Right ventricle myocardium superior (tissue), 1 donor: ENCODE measurements around the gene RYR1. TPM values are rescaled to one million over a fixed set of nuclear protein-coding genes. Genes with fewer than 3 reads are reported as not detected.
"Not testable (repeated sequence)": the region's sequence is repeated elsewhere in the genome, so short reads cannot be mapped to it uniquely, and the experiment has no call there.

Source experiments
- ATAC-seq: fragments of 200-7000 bp; cut with Tn5 transposase; one replicate; pipeline ENCODE4 v1.9.1; 2020; ENCODE audit warnings: mild to moderate bottlenecking; ENCODE audit not compliant: poor library complexity
- DNase-seq: peaks from one replicate; pipeline ENCODE4 v3.0.0-alpha.2; 2020
- intact Hi-C: fragments of 100-400 bp; cut with DNase I; formaldehyde crosslinking; loops from one replicate; pipeline ENCODE4 v1.11.2; 2022
- total RNA-seq: library from RNA; stranded (reverse); fragmentation: NEBNext Ultra II Directional; extraction: Animal tissue kit (Norgen Biotek cat#: 25700); gene quantifications from one replicate; pipeline ENCODE4 v1.2.1, GENCODE V29; 2021
- donor health status: DM: no; HTN: yes; CAD: no; lungs with severe emphysema.

RYR1 gene
- total RNA-seq, 1 donor from 2014 or later = 0.73 TPM

- no peak for DNase-seq
- intact Hi-C loops = no loop called here
- no peak for ATAC-seq
Observed at GRCh38 chr19:38606131-38606530, 172.6 kb downstream of the RYR1 start.

DNA sequence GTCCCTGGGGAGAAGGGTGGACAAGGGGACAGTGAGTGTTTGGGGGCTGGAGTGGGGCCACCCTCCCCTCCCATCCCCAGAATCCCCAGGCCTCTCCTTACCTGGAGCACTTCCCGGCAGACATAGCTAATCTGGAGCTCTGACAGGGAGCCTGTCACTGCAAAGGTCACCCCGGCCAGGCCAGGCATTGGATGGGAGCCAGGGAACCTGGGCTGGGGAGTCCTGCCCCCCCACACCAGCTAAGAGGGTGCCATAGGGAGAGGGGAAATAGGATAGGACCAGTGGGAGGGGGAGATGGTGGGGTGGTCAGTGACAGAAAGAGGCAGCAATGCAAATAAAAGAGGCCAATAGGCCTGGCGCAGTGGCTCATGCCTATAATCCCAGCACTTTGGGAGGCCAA lies 180.8 kb downstream of the RYR1 start:
- DNase-seq (no peak), ATAC-seq (no peak)
- intact Hi-C loops = loop anchor here (10.0 kb wide), 1 partner anchor 321 kb away; the partner anchor contains the start of genes MRPS12 and SARS2

DNA sequence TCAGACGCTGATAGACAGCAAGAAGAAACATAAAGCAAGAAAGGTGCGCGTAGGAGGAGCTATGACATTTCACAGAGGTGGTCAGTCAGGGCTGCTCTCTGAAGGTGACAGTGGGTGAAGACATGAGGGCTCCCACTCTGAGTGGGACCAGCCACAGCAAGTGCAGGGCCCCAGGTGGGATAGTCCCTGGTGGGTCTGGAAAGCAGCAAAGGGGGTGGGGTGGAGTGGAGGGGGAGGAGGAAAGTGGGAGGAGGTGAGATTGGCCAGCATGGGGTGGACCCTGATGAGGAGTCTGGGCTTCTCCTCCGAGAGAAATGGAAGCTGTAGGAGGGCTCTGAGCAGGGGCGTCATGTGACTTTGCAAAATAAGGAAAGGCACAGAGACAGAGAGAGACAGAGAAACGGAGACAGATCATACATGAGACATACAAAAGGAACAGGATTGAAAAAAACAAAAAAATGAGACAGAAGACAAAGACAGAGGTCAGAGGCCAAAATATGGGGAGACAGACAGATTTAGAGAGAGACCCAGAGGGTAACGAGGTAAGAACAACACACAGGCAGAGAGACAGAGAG lies 181.6 kb downstream of the RYR1 start:
- intact Hi-C loops = loop anchor here (10.0 kb wide), 1 partner anchor 320 kb away; the partner anchor contains the start of genes MRPS12 and SARS2
- no peak for DNase-seq
- no peak for ATAC-seq

DNA sequence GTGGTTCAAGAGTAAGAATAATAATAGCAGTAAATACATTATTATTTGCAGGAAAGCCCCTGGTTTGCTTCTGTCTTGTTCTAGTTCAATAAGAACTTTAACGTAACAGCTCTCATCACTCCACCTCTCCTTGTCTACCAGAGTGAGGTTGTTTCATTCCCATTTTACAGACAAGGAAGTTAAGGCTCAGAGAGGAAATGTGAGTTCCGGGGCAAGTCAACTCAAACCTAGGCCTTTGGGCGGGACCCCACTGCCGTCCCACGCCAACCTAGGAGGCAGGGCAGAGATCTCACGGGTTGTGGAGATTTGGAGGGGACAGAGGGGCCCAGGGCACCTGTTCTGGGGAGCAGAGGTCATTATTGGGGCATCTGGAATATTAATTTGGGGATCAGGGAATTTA lies 182.8 kb downstream of the RYR1 start:
- no peak for DNase-seq
- no peak for ATAC-seq
- intact Hi-C loops = loop anchor here (10.0 kb wide), 1 partner anchor 319 kb away; the partner anchor contains the start of genes MRPS12 and SARS2

DNA sequence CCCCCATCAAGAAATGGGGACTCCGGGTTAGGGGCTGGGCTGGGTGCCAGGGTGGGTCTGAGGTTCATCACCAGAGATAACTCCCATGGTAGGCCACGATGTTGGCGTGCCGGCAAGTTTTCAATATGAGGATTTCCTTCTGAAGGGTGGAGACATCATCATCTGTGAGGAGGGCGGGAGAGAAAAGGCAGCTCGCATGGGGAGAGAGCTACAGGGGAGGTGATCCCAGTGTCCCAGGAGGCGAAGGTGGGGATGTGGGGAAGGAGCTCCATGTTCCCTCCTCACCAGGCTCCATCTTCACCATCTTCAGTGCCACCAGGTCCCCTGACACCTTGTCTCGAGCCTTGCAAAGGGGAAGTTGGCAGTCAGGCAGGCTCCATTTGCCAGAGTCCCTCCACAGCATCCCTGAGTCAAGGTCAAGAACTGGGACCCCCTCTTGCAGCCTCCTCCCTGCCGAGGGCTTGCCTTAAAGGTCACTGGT lies 183.8 kb downstream of the RYR1 start:
- ATAC-seq (no peak), DNase-seq (no peak)
- intact Hi-C loops = loop anchor here (10.0 kb wide), 1 partner anchor 317 kb away; the partner anchor contains the start of genes MRPS12 and SARS2

DNA sequence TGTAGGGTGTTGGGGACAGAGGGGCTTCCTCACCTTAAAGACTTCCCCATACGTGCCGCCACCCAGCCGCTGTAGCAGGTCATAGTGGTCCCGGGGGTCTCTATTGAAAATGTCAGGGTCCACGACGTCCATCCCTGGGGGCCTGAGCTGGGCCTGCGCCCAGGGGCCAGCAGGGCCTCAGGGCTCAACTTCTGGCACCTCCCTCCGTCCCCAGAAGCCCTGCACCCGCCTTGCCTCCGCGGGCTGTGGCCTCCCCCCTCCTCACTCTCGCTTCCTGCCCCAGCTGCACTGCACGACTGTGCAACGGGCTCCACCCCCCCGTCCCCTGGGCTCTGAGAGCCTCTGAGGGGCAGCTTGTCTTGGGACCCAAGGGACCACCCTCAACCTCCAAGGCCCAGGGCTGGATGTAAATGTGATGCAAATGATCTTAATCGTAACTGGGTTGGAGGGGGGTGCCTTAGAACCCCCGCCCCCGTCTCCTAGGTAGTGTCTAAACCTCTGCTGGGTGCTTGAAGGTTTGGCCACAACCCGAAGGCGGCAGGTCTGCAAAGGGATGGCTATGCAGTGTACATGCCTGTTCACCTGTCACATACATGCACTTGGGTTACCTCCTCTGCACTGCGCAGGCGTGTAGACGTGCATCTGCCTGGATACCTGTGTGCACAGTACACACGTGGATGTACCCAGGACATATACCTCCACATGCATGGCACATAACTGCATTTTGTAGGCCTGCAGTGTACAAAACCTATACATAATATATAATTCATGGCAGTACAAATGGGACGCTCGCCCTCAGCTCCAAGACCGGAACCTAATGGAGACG lies 184.5 kb downstream of the RYR1 start, which contains the start of gene MAP4K1:
Gene MAP4K1 (minus strand): TSS at position 190 of the 826 bp plus-strand sequence. CDS start 58 bp downstream, at position 132.
- DNase-seq (peak; percentile 58), ATAC-seq (peak; percentile 6)
- intact Hi-C loops = loop anchor here (10.0 kb wide), 1 partner anchor 317 kb away; the partner anchor contains the start of genes MRPS12 and SARS2

GRCh38 chr19:38618590-38619360 lies 185.3 kb downstream of the RYR1 start, which contains the start of gene EIF3K:
Gene EIF3K, plus strand, starts transcription at chr19:38619188. Its CDS starts 81 bp downstream, at chr19:38619269.
- intact Hi-C loops = loop anchor here (10.0 kb wide), 1 partner anchor 316 kb away; the partner anchor contains the start of genes MRPS12 and SARS2
- DNase-seq = peak; percentile 100
- peak; percentile 98 for ATAC-seq

DNA sequence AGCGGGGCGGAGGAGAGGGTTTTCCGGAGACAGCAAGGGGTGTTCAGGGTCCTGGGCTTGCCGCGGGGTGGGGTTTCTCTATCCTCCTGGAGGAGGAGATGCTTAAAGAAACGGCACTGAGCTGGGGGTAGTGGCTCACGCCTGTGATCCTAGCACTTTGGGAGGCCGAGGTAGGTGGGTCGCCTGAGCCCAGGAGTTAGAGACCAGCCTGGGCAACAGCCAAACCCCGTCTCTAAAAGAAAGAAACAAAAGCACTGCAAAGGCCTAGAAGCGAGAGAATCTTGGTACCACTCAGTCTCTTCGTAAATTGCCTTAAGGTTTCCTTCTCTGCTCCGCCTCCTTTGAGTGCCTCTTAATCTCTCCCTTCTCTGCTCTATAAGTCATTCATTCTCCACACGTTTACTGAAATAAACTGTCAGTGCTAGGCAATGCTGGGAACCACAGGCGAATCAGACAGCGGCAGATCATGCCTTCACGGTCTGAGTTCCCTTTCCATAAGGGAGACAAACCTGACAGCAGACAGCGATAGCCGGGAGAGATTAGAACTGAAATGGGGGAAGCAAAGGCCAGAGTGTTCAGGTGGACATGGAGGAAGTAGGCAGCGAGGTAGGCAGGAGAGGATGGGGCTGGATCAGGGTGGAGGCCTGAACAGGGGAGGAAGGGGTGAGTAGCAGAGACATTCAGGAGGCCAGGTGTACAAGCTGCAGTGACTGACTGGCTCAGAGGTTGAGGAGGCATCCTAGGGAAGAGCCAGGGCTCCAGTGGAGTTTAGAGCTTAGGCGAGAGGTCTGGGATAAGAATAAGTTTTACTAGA lies 186.1 kb downstream of the RYR1 start:
- DNase-seq = no peak
- no peak for ATAC-seq
- intact Hi-C loops = loop anchor here (10.0 kb wide), 1 partner anchor 315 kb away; the partner anchor contains the start of genes MRPS12 and SARS2

- DNase-seq (no peak), ATAC-seq (no peak)
- intact Hi-C loops = no loop called here
Observed at GRCh38 chr19:38624822-38625221, 191.3 kb downstream of the RYR1 start.

DNA sequence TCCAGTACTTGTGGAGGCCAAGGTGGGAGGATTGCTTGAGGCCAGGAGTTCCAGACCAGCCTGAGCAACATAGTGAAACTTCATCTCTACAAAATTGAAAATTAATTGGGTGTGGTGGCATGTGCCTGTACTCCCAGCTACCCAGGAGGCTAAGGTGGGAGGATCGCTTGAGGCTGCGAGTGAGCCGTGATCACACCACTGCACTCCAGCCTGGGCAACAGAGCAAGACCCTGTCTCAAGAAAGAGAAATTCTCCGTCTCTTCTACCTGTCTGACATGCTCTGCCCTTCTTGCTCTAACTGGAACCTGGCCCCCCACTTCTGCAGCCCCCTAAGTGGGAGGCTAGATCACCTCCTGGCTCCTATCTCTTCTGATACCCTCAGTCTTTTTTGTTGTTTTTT lies 192.9 kb downstream of the RYR1 start:
- no peak for DNase-seq
- no peak for ATAC-seq
- intact Hi-C loops = no loop called here

DNA sequence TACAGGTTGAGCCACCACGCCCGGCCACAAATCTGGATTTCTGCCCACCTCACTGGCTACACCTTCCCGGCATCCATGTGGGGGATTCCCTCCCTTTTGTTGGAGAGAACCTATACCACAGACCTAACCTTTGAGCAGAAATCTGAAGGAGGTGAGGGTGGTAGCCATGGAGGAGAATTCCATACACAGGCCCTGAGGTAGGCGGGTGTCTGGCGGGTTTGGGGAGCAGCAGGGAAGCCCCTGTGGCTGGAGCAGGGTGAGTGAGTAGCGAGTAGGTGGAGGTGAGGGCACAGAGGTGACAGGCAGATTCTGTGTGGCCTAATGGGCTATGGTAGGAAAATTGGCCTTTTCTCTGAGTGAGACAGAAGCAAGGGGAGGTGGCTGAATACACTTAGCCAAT lies 196.1 kb downstream of the RYR1 start:
- ATAC-seq (no peak), DNase-seq (no peak)
- intact Hi-C loops = no loop called here

DNA sequence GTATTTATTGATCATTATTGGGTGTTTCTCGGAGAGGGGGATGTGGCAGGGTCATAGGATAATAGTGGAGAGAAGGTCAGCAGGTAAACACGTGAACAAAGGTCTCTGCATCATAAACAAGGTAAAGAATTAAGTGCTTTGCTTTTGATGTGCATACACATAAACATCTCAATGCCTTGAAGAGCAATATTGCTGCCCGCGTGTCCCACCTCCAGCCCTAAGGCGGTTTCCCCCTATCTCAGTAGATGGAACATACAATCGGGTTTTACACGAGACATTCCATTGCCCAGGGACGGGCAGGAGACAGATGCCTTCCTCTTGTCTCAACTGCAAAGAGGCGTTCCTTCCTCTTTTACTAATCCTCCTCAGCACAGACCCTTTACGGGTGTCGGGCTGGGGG lies 197.8 kb downstream of the RYR1 start:
- not testable (repeated sequence) for ATAC-seq, DNase-seq
- intact Hi-C loops = loop anchor here (5.0 to 10.0 kb wide), 2 partner anchors 214 to 229 kb away; partner anchors contain the start of genes FAM98C and HNRNPL

DNA sequence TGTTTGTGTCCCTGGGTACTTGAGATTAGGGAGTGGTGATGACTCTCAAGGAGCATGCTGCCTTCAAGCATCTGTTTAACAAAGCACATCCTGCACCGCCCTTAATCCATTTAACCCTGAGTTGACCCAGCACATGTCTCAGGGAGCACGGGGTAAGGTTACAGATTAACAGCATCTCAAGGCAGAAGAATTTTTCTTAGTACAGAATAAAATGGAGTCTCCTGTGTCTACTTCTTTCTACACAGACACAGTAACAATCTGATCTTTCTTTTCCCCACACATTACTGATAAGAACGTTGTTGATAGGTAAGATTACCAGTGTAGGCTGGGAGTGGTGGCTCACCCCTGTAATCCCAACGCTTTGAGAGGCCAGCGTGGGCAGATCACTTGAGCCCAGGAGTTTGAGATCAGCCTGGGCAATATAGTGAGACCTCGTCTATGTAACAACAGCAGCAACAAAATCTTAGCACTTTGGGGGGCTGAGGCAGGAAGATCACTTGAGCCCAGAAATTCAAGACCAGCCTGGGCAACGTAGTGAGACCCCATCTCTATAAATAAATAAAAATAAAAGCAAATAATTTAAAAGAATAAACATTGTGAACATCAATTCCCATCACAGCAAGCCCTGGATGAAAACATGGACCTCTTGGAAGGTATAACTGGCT lies 198.5 kb downstream of the RYR1 start:
- not testable (repeated sequence) for DNase-seq, ATAC-seq
- intact Hi-C loops = loop anchor here (5.0 to 10.0 kb wide), 2 partner anchors 213 to 230 kb away; partner anchors contain the start of genes FAM98C and HNRNPL

GRCh38 chr19:38632476-38633213 lies 199.2 kb downstream of the RYR1 start:
- intact Hi-C loops = loop anchor here (5.0 to 10.0 kb wide), 2 partner anchors 212 to 230 kb away; partner anchors contain the start of genes FAM98C and HNRNPL
- ATAC-seq (no peak), DNase-seq (no peak)

DNA sequence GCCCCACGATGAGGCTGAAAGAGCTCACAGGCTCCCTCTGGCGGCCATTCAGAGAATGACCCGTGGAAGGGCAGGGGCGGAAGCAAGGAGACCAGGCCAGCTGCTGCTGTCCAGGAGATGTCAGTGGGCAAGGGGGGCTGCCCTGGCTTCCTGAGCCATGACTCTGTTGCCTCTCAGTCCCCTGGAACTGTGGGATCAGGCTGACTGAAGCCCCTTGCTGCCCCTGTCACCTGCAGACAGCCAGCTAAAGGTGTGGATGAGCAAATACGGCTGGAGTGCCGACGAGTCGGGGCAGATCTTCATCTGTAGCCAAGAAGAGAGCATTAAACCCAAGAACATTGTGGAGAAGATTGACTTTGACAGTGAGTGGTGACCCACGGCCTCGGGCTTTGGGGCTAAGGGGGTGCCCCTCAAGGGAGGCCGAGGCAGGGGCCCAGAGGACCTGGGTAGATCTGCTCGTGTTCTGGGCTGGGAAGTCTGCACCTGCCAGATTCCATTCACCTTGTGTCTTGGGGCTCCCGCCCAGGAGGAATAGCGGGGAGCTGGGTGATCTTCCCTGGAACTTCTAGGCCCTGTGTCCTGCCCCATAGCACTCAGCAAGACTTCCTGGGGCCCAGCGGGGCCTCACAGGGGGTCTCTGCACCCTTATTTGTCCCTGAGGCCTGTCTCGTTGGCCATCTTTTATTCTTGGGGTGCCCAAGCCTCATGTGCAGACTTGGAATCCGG lies 201.4 kb downstream of the RYR1 start:
- intact Hi-C loops = loop anchor here (5.0 to 10.0 kb wide), 2 partner anchors 210 to 233 kb away; partner anchors contain the start of genes FAM98C and HNRNPL
- ATAC-seq (peak; percentile 65), DNase-seq (peak; percentile 87)
